Duodenal mucosa (tissue), 2 donors: ENCODE results near the gene PDK2.

Experiments
- H3K27ac ChIP-seq: one replicate; pipeline ENCODE4 v1.7.0; 2013; ENCODE audit warnings: low read depth, low read length
- H3K27me3 ChIP-seq, 2 donors: one replicate each; pipeline ENCODE4 v1.7.0; 2013; ENCODE audit warnings: low read length in 2 of 2, control low read depth in 1 of 2; ENCODE audit not compliant: insufficient read depth in 2 of 2, control insufficient read depth in 1 of 2
- H3K36me3 ChIP-seq, 2 donors: one replicate each; pipeline ENCODE4 v1.7.0; 2013; ENCODE audit warnings: low read length in 2 of 2, control low read depth in 1 of 2; ENCODE audit not compliant: insufficient read depth in 2 of 2, control insufficient read depth in 1 of 2
- H3K4me1 ChIP-seq, 2 donors: one replicate each; pipeline ENCODE4 v1.7.0; 2013; ENCODE audit warnings: low read length in 2 of 2, control low read depth in 1 of 2; ENCODE audit not compliant: insufficient read depth in 2 of 2, control insufficient read depth in 1 of 2
- H3K4me3 ChIP-seq, 2 donors: one replicate each; pipeline ENCODE4 v1.7.0; 2013; ENCODE audit warnings: low read length in 2 of 2, low read depth in 1 of 2
- H3K9ac ChIP-seq, 2 donors: one replicate each; pipeline ENCODE4 v1.7.0; 2013; ENCODE audit warnings: low read length in 2 of 2, low read depth in 1 of 2
- H3K9me3 ChIP-seq, 2 donors: one replicate each; pipeline ENCODE4 v1.7.0; 2013; ENCODE audit warnings: low read length in 2 of 2, control low read depth in 1 of 2; ENCODE audit not compliant: control insufficient read depth in 1 of 2

The PDK2 gene

GRCh38 chr17:50076591-50077235, 18.4 kb upstream of the PDK2 start:
- no peaks in the 10 kb centered on the region for H3K9me3 ChIP-seq
- H3K27me3 ChIP-seq: no peaks in the 10 kb centered on the region
- peaks cover 7 to 14% of the 10 kb centered on the region in 2 donors for H3K4me1 ChIP-seq
- H3K4me3 ChIP-seq: no peak overlapping the region
- peaks cover 63 to 96% of the 10 kb centered on the region in 2 donors for H3K36me3 ChIP-seq
- H3K27ac ChIP-seq: no peak overlapping the region
- no peak overlapping the region for H3K9ac ChIP-seq

GRCh38 chr17:50078430-50078829, 16.7 kb upstream of the PDK2 start:
- H3K36me3 ChIP-seq: peaks cover 51 to 81% of the 10 kb centered on the region in 2 donors
- peaks cover 7 to 14% of the 10 kb centered on the region in 2 donors for H3K4me1 ChIP-seq
- H3K9ac ChIP-seq: no peak overlapping the region
- H3K27ac ChIP-seq: no peak overlapping the region
- no peaks in the 10 kb centered on the region for H3K9me3 ChIP-seq
- H3K4me3 ChIP-seq: no peak overlapping the region
- H3K27me3 ChIP-seq: no peaks in the 10 kb centered on the region

- Histone ChIP-seq H3K4me3 (no peak overlapping the region), H3K4me1 (peaks cover 7 to 14% of the 10 kb centered on the region in 2 donors), H3K9ac (no peak overlapping the region), H3K9me3 (no peaks in the 10 kb centered on the region), H3K27me3 (no peaks in the 10 kb centered on the region), H3K27ac (no peak overlapping the region), H3K36me3 (peaks cover 41 to 71% of the 10 kb centered on the region in 2 donors)
These were observed 15.6 kb upstream of the PDK2 start for GRCh38 chr17:50079334-50080095.

GRCh38 chr17:50080096-50080480, 15.1 kb upstream of the PDK2 start:
- H3K9me3 ChIP-seq: no peaks in the 10 kb centered on the region
- no peak overlapping the region for H3K9ac ChIP-seq
- no peak overlapping the region for H3K27ac ChIP-seq
- peaks cover 36 to 66% of the 10 kb centered on the region in 2 donors for H3K36me3 ChIP-seq
- no peaks in the 10 kb centered on the region for H3K27me3 ChIP-seq
- H3K4me3 ChIP-seq: no peak overlapping the region
- peaks cover 7 to 14% of the 10 kb centered on the region in 2 donors for H3K4me1 ChIP-seq

GRCh38 chr17:50080827-50081226, 14.3 kb upstream of the PDK2 start:
- H3K36me3 ChIP-seq: peaks cover 32 to 58% of the 10 kb centered on the region in 2 donors
- H3K27ac ChIP-seq: no peak overlapping the region
- H3K4me1 ChIP-seq: peaks cover 7 to 14% of the 10 kb centered on the region in 2 donors
- no peaks in the 10 kb centered on the region for H3K27me3 ChIP-seq
- H3K4me3 ChIP-seq: no peak overlapping the region
- no peaks in the 10 kb centered on the region for H3K9me3 ChIP-seq
- H3K9ac ChIP-seq: no peak overlapping the region

- Histone ChIP-seq H3K36me3 (peaks cover 32 to 50% of the 10 kb centered on the region in 2 donors), H3K9me3 (no peaks in the 10 kb centered on the region), H3K27me3 (no peaks in the 10 kb centered on the region), H3K4me1 (peaks cover 7 to 14% of the 10 kb centered on the region in 2 donors), H3K9ac (no peak overlapping the region), H3K4me3 (no peak overlapping the region), H3K27ac (no peak overlapping the region)
These were observed 13.4 kb upstream of the PDK2 start for GRCh38 chr17:50081757-50082156.

- Histone ChIP-seq H3K27ac (no peak overlapping the region), H3K9ac (no peak overlapping the region), H3K27me3 (no peaks in the 10 kb centered on the region), H3K4me3 (no peak overlapping the region), H3K9me3 (no peaks in the 10 kb centered on the region), H3K4me1 (no peaks in the 10 kb centered on the region), H3K36me3 (peaks cover 3 to 20% of the 10 kb centered on the region in 2 donors)
These were observed 7.8 kb upstream of the PDK2 start for GRCh38 chr17:50087246-50087911.

GRCh38 chr17:50087912-50088405, 7.2 kb upstream of the PDK2 start:
- Histone ChIP-seq H3K27ac (no peak overlapping the region), H3K9ac (no peak overlapping the region), H3K36me3 (peaks cover 3 to 20% of the 10 kb centered on the region in 2 donors)

GRCh38 chr17:50088952-50089825, 6.0 kb upstream of the PDK2 start:
- H3K27me3 ChIP-seq: no peaks in the 10 kb centered on the region
- no peak overlapping the region for H3K4me3 ChIP-seq
- no peaks in the 10 kb centered on the region for H3K9me3 ChIP-seq
- H3K4me1 ChIP-seq: peaks cover 0 to 4% of the 10 kb centered on the region in 2 donors
- H3K9ac ChIP-seq: no peak overlapping the region
- H3K27ac ChIP-seq: no peak overlapping the region
- H3K36me3 ChIP-seq: peaks cover 3 to 20% of the 10 kb centered on the region in 2 donors

More at GRCh38 chr17:50087912-50088405, 7.2 kb upstream of the PDK2 start:
- Histone ChIP-seq H3K4me3 (no peak overlapping the region), H3K9me3 (no peaks in the 10 kb centered on the region), H3K4me1 (no peaks in the 10 kb centered on the region), H3K27me3 (no peaks in the 10 kb centered on the region)
